Left lobe of liver (tissue), 2 donors: ENCODE data around the gene MEST. TPM values are rescaled to one million over a fixed set of nuclear protein-coding genes. Genes with fewer than 3 reads are reported as not detected.
"Not testable (repeated sequence)": the region's sequence is repeated elsewhere in the genome, so short reads cannot be mapped to it uniquely, and the experiment has no call there.

Experiments
- ATAC-seq: fragments of 200-7000 bp; cut with Tn5 transposase; one replicate; pipeline ENCODE4 v1.9.1; 2020; ENCODE audit warnings: mild to moderate bottlenecking, moderate library complexity
- DNase-seq: peaks from one replicate; pipeline ENCODE4 v3.0.0-alpha.2; 2020; ENCODE audit warnings: low spot score
- total RNA-seq: library from RNA; stranded (reverse); gene quantifications from one replicate; pipeline ENCODE4 v1.2.1, GENCODE V29; 2021
- donor health status: DM: no; HTN: no; CAD: no; lungs with moderate emphysema.
- donor health status: DM: no; HTN: yes; CAD: no.

Gene MEST, protein sequence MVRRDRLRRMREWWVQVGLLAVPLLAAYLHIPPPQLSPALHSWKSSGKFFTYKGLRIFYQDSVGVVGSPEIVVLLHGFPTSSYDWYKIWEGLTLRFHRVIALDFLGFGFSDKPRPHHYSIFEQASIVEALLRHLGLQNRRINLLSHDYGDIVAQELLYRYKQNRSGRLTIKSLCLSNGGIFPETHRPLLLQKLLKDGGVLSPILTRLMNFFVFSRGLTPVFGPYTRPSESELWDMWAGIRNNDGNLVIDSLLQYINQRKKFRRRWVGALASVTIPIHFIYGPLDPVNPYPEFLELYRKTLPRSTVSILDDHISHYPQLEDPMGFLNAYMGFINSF
- total RNA-seq = 44.4 TPM

DNA sequence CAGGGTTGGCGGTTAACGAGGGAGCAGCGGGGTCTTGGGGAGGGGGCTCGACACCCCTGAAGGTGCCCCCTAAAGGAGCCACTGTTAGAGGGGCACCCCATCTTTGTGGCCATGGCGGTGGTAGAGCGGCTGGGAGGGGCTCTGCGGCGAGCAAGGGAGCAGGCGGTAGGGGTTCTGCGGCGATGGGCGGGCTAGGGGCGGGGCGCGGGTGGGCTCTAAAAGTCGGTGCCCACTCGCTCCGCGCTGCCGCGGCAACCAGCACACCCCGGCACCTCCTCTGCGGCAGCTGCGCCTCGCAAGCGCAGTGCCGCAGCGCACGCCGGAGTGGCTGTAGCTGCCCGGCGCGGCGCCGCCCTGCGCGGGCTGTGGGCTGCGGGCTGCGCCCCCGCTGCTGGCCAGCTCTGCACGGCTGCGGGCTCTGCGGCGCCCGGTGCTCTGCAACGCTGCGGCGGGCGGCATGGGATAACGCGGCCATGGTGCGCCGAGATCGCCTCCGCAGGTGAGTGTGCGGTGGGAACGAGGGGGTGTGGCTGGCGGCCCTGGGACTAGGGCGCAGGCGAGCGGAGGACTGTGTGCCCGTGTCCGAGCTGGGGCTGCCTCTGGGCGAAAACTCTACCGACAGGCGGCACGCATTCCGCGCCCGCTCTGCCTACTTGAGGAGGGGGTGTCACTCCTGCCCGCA is at the start of gene MEST:
MEST (plus strand) TSS at position 245 of the 682 bp plus-strand sequence; CDS start at position 474, 229 bp downstream.
- peak; percentile 57 for ATAC-seq
- DNase-seq = no peak

DNA sequence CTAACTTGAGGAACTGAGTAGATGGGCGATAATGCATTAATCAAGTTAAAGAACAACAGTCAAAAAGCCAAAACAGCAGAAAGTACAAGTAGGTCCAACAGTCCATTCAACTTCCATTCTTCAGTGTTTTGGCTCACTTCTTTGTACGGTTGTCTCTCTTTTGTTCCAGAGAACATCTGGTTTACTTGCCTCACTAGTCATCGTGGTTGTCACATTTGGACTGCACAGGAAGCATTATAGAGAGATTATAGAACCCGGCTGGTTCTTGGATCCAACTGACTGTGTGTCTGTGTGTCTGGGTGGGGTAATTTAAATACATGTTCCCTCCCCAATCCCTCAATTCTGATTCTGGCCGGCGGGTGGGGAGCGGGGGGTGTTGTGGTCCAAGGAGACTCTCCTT is 49.3 kb upstream of the MEST start:
- DNase-seq (no peak), ATAC-seq (no peak)

DNA sequence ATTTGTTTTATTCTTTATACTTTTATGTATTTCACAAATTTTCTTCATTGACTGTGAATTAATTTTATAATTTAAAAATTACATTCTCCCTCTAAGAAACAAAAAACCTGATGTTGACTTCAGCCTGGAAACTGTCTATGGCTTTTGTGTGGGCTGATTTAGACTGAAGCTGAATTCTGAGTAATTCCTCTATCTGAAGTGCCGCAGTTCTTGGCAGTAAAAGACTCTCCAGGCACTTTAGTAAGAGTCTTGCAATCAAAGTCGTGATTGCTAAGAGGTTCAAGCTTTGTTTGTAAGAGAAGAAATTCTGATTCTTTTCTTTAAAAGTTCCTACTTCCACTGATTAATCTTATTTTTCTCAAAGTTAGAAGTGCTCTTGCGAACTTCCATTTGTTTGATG is 47.7 kb upstream of the MEST start:
- no peak for DNase-seq
- no peak for ATAC-seq

DNA sequence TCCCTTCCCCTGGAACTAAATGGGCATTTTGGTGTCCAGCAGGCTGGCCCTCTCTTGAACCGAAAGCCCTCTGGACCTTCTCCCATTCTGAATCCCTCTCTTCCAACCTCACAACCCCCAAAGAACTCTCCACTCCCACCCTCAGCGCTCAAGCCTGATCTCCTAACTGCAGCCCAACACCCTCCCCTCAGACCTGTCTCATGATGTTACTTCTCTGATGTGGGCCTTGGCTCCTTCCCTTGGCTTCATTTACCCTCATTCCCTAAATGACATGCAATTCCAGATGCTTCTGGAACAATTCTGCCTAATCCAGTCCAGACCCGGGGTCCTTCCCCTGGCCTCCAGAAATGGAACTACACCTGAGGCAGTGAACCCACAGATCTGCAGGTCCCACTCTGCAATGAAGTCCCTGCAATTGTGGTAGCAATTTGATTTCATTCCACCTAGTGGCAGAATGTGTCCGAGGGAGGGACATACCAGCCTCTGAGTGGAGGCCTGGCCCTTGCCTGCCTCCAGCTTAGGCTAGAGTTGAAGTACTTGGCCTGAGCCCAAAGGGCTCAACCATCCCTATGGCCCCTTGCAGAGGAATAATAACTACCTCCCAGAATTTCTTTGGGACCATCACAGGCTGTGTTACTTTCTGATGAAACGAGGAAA is 47.0 kb upstream of the MEST start:
- ATAC-seq (no peak), DNase-seq (no peak)

DNA sequence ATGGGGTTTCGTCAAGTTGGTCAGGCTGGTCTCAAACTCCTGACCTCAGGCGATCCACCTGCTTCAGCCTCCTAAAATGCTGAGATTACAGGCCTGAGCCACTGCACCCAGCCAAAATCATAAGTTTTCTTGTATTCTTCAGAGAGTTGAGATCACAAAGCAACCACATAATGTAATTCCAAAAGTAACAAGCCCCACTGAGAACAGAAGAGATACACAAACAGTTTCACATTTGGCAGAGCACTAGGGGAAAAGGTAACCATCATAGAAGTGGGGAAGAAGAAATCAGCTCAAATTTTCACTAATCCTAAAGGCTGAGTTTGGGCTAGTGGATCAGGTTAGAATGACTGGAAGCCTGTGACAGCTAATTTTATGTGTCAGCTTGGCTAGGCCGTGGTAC is 45.6 kb upstream of the MEST start:
- no peak for ATAC-seq
- no peak for DNase-seq

DNA sequence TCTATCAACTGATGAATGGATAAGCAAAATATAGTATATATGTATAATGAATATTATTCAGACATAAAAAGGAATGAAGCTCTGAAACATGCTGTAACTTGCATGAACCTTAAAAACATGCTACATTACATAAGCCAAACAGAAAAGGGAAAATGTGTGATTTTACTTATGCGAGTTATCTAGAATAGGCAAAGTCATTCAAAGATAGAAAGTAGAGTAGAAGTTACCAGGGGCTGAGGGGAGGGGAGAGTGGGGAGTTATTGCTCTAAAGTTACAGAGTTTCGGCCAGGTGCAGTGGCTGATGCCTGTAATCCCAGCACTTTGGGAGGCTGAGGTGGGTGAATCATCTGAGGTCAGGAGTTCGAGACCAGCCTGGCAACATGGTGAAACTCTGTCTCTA is 40.5 kb upstream of the MEST start:
- not testable (repeated sequence) for DNase-seq

DNA sequence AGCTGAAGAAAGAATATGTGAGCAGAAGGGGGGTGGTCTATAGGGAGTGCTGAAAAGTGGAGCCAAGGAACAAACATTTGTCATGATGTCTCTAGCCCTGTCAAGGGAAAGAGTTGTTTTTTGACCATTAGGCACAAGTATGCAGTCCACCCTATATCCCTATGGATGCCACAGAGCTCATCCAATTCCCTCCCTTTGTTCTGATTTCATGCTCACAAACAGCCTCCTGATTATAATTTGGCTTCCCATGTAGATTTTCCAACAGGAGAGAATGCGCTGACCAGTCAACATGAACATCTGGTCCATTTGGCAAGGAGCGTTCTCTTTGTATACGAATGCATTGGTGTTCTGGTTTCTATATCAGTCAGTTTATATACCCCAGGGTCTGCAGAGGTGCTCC is 38.9 kb upstream of the MEST start:
- ATAC-seq = no peak
- DNase-seq = no peak

More for the DNA sequence above, 40.5 kb upstream of the MEST start:
- not testable (repeated sequence) for ATAC-seq

DNA sequence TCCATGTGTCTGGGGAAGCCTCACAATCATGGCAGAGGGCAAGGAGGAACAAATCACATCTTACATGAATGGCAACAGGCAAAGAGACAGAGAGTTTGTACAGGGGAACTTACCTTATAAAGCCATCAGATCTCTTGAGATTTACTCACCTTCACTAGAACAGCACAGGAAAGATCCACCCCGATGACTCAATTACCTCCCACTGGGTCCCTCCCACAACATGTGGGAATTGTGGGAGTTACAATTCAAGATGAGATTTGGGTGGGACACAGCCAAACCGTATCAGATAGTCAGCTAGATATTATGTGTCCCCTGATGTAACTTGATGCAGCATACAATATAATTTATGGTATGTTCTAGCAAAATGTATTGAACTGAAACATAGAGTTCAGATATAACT is 36.9 kb upstream of the MEST start:
- ATAC-seq (no peak), DNase-seq (no peak)

DNA sequence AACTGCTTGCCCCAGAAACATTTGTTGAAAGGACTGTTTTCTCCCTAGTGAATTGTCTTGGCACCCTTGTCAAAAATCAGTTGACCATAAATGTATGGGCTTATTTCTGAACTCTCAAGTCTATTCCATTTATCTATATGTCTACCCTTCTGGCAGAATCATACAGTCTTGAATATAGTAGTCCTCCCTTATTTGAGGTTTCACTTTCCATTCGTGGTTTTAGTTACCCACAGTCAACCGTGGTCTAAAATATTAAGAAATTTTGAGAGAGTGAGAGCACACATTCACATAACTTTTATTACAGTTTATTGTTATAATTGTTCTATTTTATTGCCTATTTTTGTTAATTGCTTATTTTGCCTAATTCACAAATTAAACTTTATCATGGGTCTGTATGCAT is 33.6 kb upstream of the MEST start:
- ATAC-seq (no peak), DNase-seq (no peak)

DNA sequence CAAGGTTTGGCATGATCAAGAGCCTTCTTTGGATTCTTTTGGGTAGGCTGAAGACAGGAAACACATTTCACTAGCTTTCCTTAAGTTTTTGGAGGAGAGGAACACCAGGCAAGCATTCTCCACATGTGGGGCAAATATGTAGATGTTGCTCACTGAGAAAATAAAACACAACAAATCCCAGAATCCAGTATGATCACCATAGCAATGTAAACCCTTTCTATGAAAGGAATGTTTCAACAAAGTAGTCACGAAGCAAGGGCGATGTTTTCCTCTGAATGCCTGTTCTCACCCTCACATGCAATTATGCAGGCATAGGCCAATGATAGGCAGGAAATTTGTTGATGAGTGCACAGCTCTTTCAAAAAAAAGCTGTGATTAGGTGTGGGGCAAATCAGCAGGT is 30.6 kb upstream of the MEST start:
- no peak for DNase-seq

DNA sequence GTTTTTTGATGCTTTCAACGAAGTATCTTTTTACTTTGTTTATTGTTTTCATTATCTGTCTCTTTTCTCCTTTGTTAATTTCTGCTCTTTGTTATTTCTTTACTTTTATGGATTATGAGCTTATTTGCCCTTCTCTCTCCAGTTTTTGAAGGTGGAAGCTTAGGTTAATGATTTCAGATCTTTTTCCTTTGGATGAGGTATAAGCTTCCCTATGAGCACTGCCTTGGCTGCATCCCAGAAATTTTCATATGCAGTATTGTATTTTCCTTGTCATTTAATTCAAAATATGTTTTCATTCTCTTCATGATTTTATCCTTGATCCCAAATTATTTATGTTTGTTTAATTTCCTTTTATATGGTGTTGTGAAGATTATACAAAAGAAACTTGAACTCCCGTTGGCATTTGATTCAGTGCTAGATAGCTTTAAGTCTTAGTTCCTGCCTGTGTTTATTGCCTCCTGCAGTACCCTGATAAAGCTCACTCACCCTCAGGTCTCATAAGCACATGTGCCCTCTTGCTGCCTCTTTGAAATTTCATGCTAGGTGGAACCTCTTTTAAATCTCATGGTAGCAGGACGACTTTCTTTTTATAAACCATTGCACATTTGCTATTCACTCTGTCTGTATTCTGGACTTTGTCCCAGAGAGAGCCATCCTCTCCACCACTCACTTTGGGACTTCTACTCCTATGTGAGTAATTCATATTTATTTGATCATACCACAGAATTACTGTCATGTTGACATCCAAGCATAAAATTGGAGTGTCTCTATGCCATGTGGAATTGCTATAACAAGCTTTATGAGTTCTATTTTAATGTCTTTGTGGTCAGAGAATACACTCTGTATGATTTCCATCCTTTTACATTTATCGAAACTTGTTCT is 28.1 kb upstream of the MEST start:
- no peak for ATAC-seq
- DNase-seq = no peak

More for the DNA sequence above, 30.6 kb upstream of the MEST start:
- ATAC-seq = no peak

DNA sequence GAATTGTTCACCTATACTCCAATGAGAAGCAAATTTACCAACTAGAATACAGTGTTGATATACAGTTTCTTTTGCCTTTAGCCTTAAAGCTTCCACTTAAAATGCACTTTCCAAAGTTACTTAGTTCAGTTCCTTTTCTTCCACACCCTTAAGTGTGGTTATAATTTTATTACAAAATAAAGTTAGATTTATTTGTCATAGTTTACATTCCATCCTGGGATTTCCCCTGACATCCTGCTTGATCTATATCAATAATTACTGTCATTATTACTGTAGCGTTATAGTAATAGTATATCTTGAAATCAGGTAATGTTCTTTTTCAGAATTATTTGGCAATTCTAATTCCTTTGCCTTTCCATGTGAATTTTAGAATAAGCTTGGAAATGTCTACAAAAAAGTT is 23.3 kb upstream of the MEST start:
- ATAC-seq (no peak), DNase-seq (no peak)

DNA sequence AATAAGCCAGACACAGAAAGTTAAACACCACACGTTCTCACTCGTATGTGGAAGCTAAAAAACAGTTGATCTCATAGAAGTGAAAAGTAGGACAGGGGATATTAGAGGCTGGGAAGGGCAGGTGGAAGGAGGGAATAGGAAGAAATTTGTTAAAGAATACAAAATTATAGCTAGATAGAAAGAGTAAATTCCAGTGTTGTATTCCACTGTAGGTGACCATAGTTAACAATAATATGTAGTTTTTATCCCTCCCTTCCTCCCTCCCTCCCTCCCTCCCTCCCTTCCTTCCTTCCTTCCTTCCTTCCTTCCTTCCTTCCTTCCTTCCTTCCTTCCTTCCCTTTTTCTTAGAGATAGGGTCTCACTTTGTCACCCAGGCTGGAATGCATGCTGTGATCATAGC is 19.9 kb upstream of the MEST start:
- ATAC-seq (no peak), DNase-seq (no peak)

DNA sequence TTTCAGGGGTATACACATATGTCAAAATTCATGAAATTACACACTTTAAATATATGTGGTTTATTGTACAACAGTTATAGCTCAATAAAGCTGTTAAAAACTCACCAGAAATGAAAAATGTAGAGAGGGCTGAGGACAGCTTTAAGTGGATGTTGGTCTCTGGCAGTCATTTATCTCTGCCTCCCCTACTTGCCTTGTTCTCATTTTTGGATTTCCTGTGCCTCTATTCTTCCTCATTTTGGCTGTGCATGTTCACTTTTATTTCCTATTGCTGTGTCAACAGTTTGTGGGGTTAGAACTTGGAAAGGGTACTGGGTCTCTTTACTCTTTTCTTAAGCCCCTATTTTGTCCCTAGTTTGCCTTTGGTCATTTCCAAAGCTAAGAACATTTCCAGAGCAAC is 18.6 kb upstream of the MEST start:
- DNase-seq = no peak
- peak; percentile 27 for ATAC-seq

DNA sequence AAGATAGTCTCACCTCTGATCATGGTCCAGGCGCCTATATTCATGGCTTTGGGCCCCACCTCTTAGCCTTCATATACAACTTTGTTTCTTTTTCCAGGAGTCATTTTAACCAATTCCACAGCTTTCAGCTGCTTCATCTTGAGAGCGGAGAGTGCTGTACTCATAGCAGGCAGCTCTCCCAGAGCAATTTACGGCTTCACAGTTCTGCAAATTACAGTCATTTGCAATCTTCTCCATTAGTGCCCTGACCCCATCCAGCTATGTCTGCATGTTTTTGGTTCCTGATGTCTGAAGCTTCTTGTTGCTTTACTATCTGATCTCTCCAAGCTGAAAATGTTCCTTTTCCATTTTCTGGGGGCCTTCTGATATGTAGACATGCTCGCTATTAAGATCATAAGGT is 18.0 kb upstream of the MEST start:
- no peak for DNase-seq
- ATAC-seq = no peak

DNA sequence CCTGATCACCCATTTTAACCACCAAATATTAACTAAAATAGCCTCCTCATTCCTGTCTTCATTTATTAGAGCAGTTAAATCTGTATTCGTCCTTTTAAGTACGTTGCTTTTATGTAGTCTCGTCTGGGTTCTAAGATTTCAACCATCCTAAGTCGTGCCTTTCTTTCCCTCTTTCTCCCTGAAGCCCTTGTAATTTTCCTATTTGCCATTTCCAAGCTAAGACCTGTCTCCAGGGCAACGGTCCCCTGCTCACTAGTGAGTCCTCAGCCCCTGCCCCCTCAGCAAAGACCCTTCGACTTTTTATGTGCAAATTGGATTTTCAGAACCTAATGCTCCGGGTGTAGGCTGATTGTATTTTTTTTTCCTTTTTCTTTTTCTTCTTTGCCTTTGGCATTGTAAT is 16.1 kb upstream of the MEST start:
- ATAC-seq (no peak), DNase-seq (no peak)

DNA sequence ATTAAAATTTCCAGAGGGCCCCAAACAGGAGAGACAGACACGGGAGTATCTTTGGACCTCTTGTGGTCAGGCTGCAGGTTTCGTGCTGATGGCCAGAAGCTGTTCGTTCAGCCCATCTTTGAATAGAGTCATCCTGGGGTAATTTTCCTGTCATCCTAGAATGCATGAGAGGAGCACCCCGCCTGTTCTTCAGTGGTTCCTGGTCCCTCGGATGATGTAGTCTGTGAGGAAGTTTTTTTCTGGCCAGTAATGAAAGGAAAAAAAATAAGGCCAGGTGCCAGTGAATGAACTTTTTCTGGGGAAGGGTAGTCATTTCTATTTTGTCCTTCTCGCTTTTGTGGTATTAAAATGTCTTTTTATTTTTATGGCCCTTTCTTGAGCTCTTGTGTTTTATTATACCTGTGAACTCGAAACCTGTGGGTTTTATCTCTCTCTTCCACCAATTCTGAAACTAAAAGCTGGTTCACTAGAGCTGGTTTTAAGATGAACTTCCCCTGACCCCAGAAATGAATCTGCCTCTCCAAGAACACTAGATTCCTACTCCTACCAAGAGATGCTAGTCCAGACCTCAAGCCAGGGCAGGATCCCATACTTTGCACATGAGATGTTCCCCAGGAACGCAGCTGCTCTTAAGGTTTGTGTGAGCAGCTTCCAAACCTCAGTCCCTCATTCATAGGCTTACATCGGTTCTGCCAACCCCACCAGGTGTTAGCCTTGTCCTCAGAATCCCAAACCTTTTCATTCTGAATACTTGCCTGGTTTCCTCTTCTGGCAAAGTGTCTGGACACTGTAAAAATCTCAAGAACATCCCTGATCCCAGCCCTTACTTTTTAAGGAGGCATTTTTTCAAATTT is 15.4 kb upstream of the MEST start:
- ATAC-seq = no peak
- no peak for DNase-seq

DNA sequence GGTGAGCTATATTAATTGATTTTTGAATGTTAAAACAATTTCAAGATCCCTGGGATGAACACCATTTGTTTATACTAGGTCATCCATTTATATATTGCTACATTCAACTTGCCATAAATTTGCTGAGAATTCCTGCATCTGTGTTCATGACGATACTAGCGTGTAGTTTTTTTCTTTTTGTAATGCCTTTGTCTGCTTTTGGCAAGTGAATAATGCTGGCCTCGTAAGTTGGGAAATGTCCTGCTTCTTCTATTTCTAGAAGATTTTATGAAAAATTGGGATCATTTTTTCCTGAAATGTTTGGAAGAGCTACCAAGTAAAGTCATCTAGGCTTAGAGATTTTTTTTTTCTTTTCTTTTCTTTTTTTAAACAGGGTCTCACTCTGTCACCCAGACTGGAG is 12.9 kb upstream of the MEST start:
- no peak for ATAC-seq

DNA sequence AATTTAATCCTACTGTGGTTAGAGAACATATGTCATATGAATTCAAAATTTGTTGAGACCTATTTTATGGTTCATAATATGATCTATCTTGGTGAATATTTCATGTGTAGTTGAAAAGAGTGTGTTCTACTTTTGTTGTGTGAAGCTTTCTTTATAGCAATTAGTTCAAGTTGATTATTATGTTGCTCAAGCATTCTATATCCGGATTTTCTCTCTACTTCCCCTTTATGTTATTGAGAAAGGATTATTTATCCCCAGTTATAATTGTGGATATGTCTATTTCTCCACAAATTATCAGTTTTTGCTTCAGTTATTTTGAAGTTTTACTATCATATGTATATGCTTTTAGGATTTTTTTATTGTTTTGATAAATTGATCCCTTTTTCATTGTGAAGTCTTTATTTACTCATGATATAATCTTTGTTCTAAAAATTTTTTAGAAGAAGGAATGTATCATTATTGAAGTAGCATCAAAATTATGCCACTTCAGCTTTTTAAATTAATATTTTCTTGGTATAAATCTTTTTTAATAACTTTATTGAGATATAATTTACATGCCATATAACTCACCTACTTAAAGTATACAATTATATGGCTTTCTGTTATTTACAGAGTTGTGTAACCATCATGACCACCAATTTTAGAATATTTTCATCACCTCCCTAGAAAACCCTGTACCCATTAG is 12.0 kb upstream of the MEST start:
- DNase-seq = no peak
- ATAC-seq = no peak

More for the DNA sequence above, 12.9 kb upstream of the MEST start:
- no peak for DNase-seq

DNA sequence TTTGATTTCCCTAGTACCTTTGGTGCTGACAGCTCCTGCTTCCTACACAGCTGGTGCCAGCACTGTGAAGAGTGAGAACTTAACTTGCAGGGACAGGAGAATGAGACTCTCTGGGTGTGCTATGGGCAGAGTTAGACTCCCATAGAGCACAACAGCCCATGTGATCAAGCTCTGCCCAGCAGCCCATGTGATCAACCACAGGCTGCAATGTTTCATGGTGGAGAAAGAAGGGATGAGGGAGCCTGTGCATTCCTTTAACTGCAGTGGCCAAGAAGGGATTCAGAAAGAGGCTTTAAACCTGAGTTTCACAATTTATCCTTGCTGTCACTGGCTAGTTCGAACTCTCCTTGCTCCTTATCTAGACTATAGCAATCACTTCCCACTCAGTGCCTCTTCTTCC is 10.0 kb upstream of the MEST start:
- DNase-seq (no peak), ATAC-seq (no peak)
